Measurements from ENCODE around the gene GRAP. TPM values are rescaled to one million over a fixed set of nuclear protein-coding genes. Genes with fewer than 3 reads are reported as not detected.
"Not testable (repeated sequence)": the region's sequence is repeated elsewhere in the genome, so short reads cannot be mapped to it uniquely, and the experiment has no call there.

GRAP gene
- total RNA-seq (2014; rRNA removed; shearing (Covaris generic)), result 0.24 and 0.27 TPM in 2 replicates
- 0.47 TPM in 1 of 2 replicates, not detected in the other for polyA plus RNA-seq (2016; fragmentation: Nextera tagmentation; extraction: Ambion mirVana)
- long read RNA-seq, result 0 reads

DNA sequence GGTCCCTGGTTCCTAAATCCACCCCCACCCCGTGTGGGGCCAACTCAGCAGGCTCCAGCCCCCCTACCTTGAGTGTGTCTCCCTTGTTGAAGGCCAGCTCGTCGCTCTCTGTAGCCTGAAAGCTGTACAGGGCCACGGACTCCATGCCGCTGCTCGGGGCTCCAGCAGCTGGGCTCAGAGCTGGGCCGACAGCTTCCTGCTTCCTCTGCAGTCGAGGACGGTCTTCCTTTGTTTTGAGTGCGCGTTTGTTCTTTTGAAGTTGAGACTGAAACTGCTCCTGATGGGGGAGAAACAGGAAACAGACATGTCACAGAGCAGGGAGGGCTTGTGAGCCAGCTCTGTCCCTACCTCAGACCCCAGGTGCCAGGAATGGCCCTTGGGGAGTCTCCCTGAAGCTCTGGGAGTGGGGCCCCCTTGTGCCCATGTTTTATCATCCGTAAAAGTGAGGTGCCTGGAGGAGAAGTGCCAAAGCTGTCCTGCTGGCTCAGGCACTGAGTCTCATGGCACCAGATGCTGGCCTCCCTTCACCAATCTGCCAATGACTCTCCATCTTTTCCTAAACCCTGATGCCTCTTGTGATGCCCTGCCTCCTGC lies at the start of gene GRAP:
GRAP (minus strand) TSS at position 176 of the 594 bp plus-strand sequence; CDS start at position 145, 31 bp downstream.
- not testable (repeated sequence) for H3F3A ChIP-seq (replicated peaks; ENCODE audit: low read depth); H3K4me3 Mint-ChIP-seq; H3K9me2 ChIP-seq (ENCODE audit: insufficient read depth); H3K36me3 ChIP-seq (ENCODE audit: insufficient read depth); DNase-seq (ENCODE audit: low spot score); H3K9me3 Mint-ChIP-seq; H3K27ac Mint-ChIP-seq; H4K20me1 ChIP-seq (replicated peaks; ENCODE audit: insufficient read depth); H3K27ac ChIP-seq (ENCODE audit: low read depth); H3K4me1 ChIP-seq (ENCODE audit: insufficient read depth); H3K36me3 Mint-ChIP-seq (ENCODE audit: low read depth); H2AFZ ChIP-seq; H3K27me3 Mint-ChIP-seq (ENCODE audit: insufficient read depth, low read depth, poor library complexity); H3K4me2 ChIP-seq; H3K79me2 ChIP-seq (replicated peaks; ENCODE audit: insufficient read depth); H3K27me3 ChIP-seq (ENCODE audit: insufficient read depth); H3K4me1 Mint-ChIP-seq; H3K4me3 ChIP-seq
- ATAC-seq, result peak; percentile 51

DNA sequence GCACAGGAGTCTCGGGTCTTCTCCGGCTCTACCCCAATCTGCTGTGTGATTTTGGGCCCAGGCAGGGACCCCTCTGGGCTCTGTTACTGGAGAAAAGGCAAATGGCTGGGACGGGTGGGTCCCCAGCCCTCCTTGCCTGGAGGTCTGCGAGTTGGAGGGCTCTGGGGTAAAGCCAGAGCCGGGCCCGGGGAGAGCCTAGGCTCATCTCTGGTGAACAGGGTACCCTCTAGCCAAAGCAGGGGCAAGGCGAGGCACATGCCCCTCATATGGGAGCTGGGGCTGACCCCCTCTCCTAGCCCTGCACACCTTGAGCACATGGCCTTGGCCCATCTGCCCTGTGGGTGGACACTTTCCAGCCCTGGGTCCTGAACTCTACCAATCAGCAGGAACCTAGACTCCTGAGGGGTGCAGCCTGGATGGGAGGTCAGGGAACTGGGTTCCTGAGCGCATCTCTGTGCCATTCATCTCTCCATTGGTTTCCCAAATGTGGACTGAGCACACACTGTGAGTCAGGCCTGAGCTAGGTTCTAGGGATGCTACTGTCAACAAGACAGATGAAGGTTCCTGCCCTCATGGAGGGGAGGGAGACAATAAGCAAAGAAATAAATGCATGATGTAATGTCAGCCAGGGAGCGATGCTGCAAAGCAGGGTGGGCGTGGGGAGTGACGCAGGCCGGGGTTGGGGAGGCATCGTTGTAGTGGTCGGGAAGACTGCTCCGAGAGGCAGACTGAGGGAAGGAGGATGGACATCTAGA lies 47.1 kb upstream of the GRAP start:
- H3K27ac Mint-ChIP-seq; ATAC-seq; H3K4me3 Mint-ChIP-seq; H3K27ac ChIP-seq (ENCODE audit: low read depth); H3K36me3 ChIP-seq (ENCODE audit: insufficient read depth); H3K4me1 Mint-ChIP-seq; H3K4me2 ChIP-seq; H3K4me1 ChIP-seq (ENCODE audit: insufficient read depth); H4K20me1 ChIP-seq (replicated peaks; ENCODE audit: insufficient read depth); H3K27me3 Mint-ChIP-seq (ENCODE audit: insufficient read depth, low read depth, poor library complexity); H3K9me2 ChIP-seq (ENCODE audit: insufficient read depth); H3K36me3 Mint-ChIP-seq (ENCODE audit: low read depth); H3K79me2 ChIP-seq (replicated peaks; ENCODE audit: insufficient read depth); H2AFZ ChIP-seq; H3K4me3 ChIP-seq; H3K27me3 ChIP-seq (ENCODE audit: insufficient read depth); H3F3A ChIP-seq (replicated peaks; ENCODE audit: low read depth); H3K9me3 Mint-ChIP-seq: not testable (repeated sequence)
- DNase-seq (ENCODE audit: low spot score), result peak; percentile 0

DNA sequence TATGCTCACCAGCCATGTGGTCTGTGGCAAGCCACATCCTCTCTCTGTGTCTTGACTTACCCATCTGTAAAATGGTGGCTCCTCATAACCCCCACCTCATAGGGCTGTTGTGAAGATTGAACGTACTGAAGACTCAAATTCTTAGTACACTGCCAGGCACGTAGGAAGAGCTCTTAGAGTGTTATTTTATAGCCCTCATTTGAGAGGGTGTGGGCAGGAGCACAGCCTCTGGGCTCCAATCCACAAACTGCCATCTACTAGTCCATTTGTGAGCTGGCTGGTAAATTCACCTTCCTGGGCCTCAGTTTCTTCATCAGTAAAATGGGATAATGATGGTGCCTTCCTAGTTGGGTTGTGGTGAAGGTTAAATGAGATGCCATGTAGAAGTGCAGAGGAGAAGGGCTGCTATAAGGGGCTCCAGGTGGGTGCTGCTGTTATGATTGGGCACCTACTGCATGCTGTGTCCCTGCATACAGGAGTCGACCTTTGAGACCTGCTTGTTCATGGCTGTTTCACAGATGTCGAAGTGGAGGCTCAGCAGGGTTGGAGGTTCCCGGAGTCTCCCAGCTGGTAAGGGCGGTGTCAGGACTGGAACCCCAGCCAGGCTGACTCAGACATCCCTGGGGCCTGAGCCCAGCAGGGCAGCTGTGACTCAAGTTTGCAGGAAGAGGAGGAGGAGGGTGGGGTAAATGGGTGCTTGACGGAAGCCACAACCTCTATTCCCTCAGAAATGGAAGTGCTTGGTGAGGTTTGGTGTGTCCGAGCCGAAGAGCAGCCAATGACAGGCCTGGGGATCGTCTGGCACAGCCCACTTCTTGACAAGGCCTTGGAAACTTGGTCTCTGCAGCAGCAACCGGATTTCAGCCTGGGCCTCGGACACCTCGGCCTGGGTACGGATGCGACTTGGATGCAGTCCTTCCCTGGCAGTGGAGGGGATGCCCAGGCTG lies 46.3 kb upstream of the GRAP start:
- H3K4me3 ChIP-seq; H3K9me3 Mint-ChIP-seq; H3K27ac ChIP-seq (ENCODE audit: low read depth); H3K27me3 ChIP-seq (ENCODE audit: insufficient read depth); H3K9me2 ChIP-seq (ENCODE audit: insufficient read depth); H4K20me1 ChIP-seq (replicated peaks; ENCODE audit: insufficient read depth); H3K4me1 Mint-ChIP-seq; H3K4me3 Mint-ChIP-seq; ATAC-seq; H3K27me3 Mint-ChIP-seq (ENCODE audit: insufficient read depth, low read depth, poor library complexity); H3F3A ChIP-seq (replicated peaks; ENCODE audit: low read depth); H3K27ac Mint-ChIP-seq; H3K4me2 ChIP-seq; DNase-seq (ENCODE audit: low spot score); H3K79me2 ChIP-seq (replicated peaks; ENCODE audit: insufficient read depth); H3K4me1 ChIP-seq (ENCODE audit: insufficient read depth); H3K36me3 Mint-ChIP-seq (ENCODE audit: low read depth); H2AFZ ChIP-seq; H3K36me3 ChIP-seq (ENCODE audit: insufficient read depth): not testable (repeated sequence)

DNA sequence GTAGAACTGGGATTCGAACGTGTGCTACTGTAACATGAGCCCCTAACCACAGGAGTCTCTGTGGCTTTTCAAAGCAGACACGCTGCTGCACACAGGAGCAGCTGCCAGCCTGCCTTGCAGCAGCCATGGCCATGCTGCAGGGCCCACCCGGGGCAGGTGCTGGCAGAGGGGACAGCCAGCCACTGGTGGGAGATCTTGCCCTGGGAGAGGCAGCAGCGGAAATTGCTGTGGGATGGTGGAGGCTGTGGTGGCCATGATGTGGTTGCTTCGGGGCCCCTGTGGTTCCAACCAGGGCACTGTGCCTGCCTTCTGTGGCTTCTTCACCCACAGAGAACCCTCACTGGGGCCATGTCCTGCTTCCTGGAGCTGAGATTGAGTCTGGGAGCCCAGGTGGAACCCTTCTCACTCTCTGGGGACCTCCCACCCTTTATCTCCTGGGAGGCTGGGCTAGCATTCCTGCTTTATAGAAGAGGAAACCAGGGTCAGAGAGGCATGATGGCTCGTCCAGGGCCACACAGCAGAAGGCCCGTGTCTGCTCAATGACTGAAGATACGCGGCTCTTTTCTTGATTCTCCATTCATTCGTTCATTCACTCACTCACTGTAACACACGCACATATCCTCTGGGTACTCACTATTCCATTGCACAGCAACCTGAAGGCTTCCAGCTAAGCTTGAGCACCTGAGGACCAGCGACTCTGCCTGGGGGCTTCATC lies 43.5 kb upstream of the GRAP start:
- H3K4me1 Mint-ChIP-seq; H3K4me3 Mint-ChIP-seq; H3F3A ChIP-seq (replicated peaks; ENCODE audit: low read depth); H2AFZ ChIP-seq; H3K27ac ChIP-seq (ENCODE audit: low read depth); H3K27ac Mint-ChIP-seq; H3K27me3 Mint-ChIP-seq (ENCODE audit: insufficient read depth, low read depth, poor library complexity); H3K36me3 Mint-ChIP-seq (ENCODE audit: low read depth); H3K27me3 ChIP-seq (ENCODE audit: insufficient read depth); H3K79me2 ChIP-seq (replicated peaks; ENCODE audit: insufficient read depth); H3K4me2 ChIP-seq; H4K20me1 ChIP-seq (replicated peaks; ENCODE audit: insufficient read depth); H3K9me3 Mint-ChIP-seq; H3K9me2 ChIP-seq (ENCODE audit: insufficient read depth); H3K4me1 ChIP-seq (ENCODE audit: insufficient read depth); DNase-seq (ENCODE audit: low spot score); H3K4me3 ChIP-seq; H3K36me3 ChIP-seq (ENCODE audit: insufficient read depth): not testable (repeated sequence)
- peak; percentile 10 for ATAC-seq

DNA sequence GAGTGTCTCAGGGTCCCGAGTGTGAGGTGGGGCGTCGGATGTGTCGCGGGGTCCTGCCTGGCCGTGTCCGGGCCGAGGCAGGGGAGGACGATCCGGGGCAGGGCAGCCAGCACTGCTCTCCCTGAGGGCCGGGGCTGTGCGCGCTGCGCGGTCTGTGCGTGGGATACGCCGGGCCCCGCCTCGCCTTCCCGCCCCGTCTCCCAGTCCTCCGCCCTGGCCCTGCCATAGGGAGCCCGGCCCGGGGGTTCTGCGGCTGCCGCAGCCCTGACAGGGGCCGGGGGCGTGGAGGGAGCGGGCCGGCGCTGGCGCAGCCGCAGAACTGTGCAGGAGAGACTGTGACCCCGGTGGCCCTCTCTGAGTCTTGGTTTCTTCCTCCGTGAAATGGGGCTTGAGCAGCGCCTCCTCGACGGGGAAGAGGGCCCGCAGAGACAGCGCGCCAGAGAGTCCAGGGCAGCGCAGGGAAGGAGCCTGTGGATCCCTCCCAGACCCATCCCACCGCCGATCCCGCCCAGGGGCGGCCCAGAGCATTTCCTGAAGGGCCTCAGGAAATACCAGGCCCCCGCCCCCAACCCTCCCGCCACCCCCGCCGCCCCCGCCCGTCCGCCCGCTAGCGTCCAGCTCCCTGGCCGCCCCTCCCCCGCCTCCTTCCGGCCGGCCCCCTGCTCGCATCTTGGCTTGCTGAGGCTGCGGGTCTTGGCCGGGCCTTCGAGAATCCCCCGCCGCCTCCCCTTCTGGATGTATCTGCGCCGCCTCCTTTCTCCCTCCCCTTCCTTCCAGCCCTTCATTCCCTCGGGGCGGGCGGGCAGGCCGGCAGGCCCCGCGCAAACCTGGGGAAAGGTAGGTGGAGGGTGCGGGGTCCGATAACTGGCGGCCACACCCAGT lies 42.3 kb upstream of the GRAP start:
- H3K9me3 Mint-ChIP-seq; H3K4me3 ChIP-seq; H3K4me3 Mint-ChIP-seq; H3K27ac ChIP-seq (ENCODE audit: low read depth); H3F3A ChIP-seq (replicated peaks; ENCODE audit: low read depth); H3K27me3 ChIP-seq (ENCODE audit: insufficient read depth); H3K4me2 ChIP-seq; H3K27me3 Mint-ChIP-seq (ENCODE audit: insufficient read depth, low read depth, poor library complexity); H3K79me2 ChIP-seq (replicated peaks; ENCODE audit: insufficient read depth); DNase-seq (ENCODE audit: low spot score); H3K9me2 ChIP-seq (ENCODE audit: insufficient read depth); H3K36me3 ChIP-seq (ENCODE audit: insufficient read depth); H4K20me1 ChIP-seq (replicated peaks; ENCODE audit: insufficient read depth); H3K36me3 Mint-ChIP-seq (ENCODE audit: low read depth); H3K4me1 Mint-ChIP-seq; H3K4me1 ChIP-seq (ENCODE audit: insufficient read depth); H2AFZ ChIP-seq; H3K27ac Mint-ChIP-seq: not testable (repeated sequence)
- peak; percentile 86 for ATAC-seq

All from GM23338 (cell line).